Osteocyte (in vitro differentiated cells): ENCODE data around the gene VIPR2. TPM values are rescaled to one million over a fixed set of nuclear protein-coding genes. Genes with fewer than 3 reads are reported as not detected.

Source experiments
- DNase-seq: peaks from one replicate; pipeline ENCODE4 v3.0.0; 2021; ENCODE audit warnings: mixed read lengths; ENCODE audit not compliant: unreplicated experiment; ENCODE audit errors: extremely low spot score
- H3K27ac Mint-ChIP-seq: one replicate; pipeline ENCODE4 v1.8.0; 2021; ENCODE audit warnings: mild to moderate bottlenecking, mixed read lengths; ENCODE audit not compliant: unreplicated experiment
- H3K27me3 Mint-ChIP-seq: one replicate; pipeline ENCODE4 v1.8.0; 2021; ENCODE audit warnings: mixed read lengths; ENCODE audit not compliant: unreplicated experiment
- H3K36me3 Mint-ChIP-seq: one replicate; pipeline ENCODE4 v1.8.0; 2021; ENCODE audit warnings: mixed read lengths; ENCODE audit not compliant: unreplicated experiment
- H3K4me1 Mint-ChIP-seq: one replicate; pipeline ENCODE4 v1.8.0; 2021; ENCODE audit warnings: mixed read lengths; ENCODE audit not compliant: unreplicated experiment
- H3K4me3 Mint-ChIP-seq: one replicate; pipeline ENCODE4 v1.8.0; 2021; ENCODE audit warnings: mild to moderate bottlenecking, moderate library complexity, mixed read lengths; ENCODE audit not compliant: unreplicated experiment
- H3K9me3 Mint-ChIP-seq: one replicate; pipeline ENCODE4 v1.8.0; 2021; ENCODE audit warnings: mixed read lengths; ENCODE audit not compliant: unreplicated experiment
- total RNA-seq: library from RNA; stranded (reverse); gene quantifications from 2 replicates; pipeline ENCODE4 v1.2.1, GENCODE V29; 2021
- TF ChIP-seq, protein P1 (sequence below): fragments of 200-600 bp; sonication (generic); IDR thresholded peaks from 2 replicates; pipeline ENCODE4 v1.5.0; 2021; ENCODE audit warnings: antibody characterized with exemption, mild to moderate bottlenecking, moderate library complexity

VIPR2 gene
- total RNA-seq, 1 donor from 2014 or later, result 0.19 TPM

DNA sequence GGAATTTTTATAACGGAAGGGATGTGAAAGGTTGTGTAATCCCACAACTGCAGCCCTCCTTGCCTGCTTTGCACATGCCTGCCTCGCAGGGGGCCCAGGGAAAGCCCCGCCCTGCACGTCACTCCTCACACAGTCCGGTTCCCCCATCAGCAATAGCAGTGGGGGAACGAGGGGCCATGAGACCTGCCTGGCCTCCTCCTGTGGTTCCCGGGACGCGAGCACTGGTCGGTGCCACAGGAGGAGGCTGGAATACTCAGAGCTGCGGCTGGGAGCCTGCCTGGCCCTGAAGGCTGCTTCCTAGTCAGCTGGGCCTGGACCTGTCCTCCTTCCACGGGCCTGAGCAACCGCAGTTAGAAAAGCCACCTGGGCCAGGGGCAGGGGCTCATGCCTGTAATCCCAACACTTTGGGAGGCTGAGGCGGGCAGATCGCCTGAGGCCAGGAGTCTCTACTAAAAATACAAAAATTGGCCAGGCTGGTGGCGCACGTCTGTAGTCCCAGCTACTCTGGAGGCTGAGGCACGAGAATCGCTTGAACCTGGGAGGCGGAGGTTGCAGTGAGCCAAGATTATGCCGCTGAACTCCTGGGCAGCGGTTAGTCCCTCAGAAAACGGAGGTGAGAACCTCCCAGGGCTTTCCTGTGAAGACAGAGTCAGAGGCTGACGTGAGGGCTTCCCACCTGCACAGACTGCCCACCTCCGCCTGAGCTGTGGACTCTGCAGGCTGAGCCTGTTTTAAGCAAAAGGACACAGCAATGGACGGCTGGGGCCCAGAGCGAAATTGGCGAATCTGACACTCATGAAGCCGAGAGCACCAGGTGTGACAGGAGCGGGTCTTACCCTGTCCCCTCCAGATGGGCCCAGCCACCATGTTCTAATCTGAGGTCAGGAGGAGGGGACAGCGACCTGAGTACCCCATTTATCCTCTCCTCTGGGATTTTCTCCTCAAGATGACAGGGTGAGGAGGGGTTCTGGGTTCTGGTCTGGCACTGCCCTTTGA is 52.9 kb downstream of the VIPR2 start:
- TF ChIP-seq, protein P1, sequence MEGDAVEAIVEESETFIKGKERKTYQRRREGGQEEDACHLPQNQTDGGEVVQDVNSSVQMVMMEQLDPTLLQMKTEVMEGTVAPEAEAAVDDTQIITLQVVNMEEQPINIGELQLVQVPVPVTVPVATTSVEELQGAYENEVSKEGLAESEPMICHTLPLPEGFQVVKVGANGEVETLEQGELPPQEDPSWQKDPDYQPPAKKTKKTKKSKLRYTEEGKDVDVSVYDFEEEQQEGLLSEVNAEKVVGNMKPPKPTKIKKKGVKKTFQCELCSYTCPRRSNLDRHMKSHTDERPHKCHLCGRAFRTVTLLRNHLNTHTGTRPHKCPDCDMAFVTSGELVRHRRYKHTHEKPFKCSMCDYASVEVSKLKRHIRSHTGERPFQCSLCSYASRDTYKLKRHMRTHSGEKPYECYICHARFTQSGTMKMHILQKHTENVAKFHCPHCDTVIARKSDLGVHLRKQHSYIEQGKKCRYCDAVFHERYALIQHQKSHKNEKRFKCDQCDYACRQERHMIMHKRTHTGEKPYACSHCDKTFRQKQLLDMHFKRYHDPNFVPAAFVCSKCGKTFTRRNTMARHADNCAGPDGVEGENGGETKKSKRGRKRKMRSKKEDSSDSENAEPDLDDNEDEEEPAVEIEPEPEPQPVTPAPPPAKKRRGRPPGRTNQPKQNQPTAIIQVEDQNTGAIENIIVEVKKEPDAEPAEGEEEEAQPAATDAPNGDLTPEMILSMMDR, result no peak
- Mint-ChIP-seq H3K4me3 (no peak overlapping the region), H3K27ac (no peak overlapping the region), H3K4me1 (no peaks in the 10 kb centered on the region), H3K36me3 (no peaks in the 10 kb centered on the region), H3K9me3 (no peaks in the 10 kb centered on the region), H3K27me3 (no peaks in the 10 kb centered on the region)
- peak; percentile 81 for DNase-seq

DNA sequence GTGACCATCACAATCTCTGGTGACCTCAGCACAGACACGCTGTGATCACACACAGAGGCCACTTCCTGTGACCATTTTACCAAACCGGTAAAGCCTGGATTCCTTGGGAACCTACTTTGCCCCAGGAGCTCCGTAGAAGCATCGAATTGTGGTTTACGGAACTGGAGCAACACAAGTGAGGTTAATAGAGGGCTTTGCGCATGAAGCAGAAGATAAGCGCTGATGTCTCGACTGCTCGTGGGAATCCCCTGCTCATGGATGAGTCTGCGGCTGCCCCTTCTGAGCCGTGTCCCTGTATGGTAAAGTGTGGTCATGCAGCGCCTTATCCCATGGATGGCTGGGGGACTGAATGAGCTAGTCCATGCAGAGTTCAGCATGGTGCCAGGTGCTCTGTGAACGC is 53.6 kb downstream of the VIPR2 start:
- peak; percentile 64 for DNase-seq
- no peak overlapping the region for H3K27ac Mint-ChIP-seq
- no peaks in the 10 kb centered on the region for H3K36me3 Mint-ChIP-seq
- TF ChIP-seq, protein P1, result no peak
- H3K27me3 Mint-ChIP-seq, result no peaks in the 10 kb centered on the region
- H3K9me3 Mint-ChIP-seq, result no peaks in the 10 kb centered on the region
- H3K4me3 Mint-ChIP-seq, result no peak overlapping the region
- H3K4me1 Mint-ChIP-seq, result no peaks in the 10 kb centered on the region

GRCh38 chr7:159088016-159088865 is 56.4 kb downstream of the VIPR2 start:
- no peaks in the 10 kb centered on the region for H3K4me1 Mint-ChIP-seq
- H3K9me3 Mint-ChIP-seq, result no peaks in the 10 kb centered on the region
- H3K36me3 Mint-ChIP-seq, result no peaks in the 10 kb centered on the region
- H3K27me3 Mint-ChIP-seq, result no peaks in the 10 kb centered on the region
- TF ChIP-seq, protein P1, result no peak
- peak; percentile 69 for DNase-seq
- H3K27ac Mint-ChIP-seq, result no peak overlapping the region
- H3K4me3 Mint-ChIP-seq, result no peak overlapping the region

GRCh38 chr7:159086301-159086925 is 58.3 kb downstream of the VIPR2 start:
- H3K4me3 Mint-ChIP-seq, result no peak overlapping the region
- H3K4me1 Mint-ChIP-seq, result no peaks in the 10 kb centered on the region
- TF ChIP-seq, protein P1, result no peak
- H3K36me3 Mint-ChIP-seq, result no peaks in the 10 kb centered on the region
- H3K27me3 Mint-ChIP-seq, result no peaks in the 10 kb centered on the region
- H3K27ac Mint-ChIP-seq, result no peak overlapping the region
- H3K9me3 Mint-ChIP-seq, result no peaks in the 10 kb centered on the region
- peak; percentile 66 for DNase-seq
